NCI-H345 (cell line): ENCODE data around the gene PILRB.
"Not testable (repeated sequence)": the region's sequence is repeated elsewhere in the genome, so short reads cannot be mapped to it uniquely, and the experiment has no call there.

Source experiments
- DNase-seq: peaks from one replicate; lab custom pipeline; 2025; lab: John Stamatoyannopoulos, UW

PILRB gene

GRCh38 chr7:100356416-100357068, 1.4 kb upstream of the PILRB start:
- DNase-seq, result no peak

- no peak for DNase-seq
These were observed 771 bp upstream of the PILRB start for GRCh38 chr7:100357131-100357561.

GRCh38 chr7:100358857-100359212, 918 bp downstream of the PILRB start:
- no peak for DNase-seq

- DNase-seq, result no peak
These were observed 2.4 kb downstream of the PILRB start for GRCh38 chr7:100360135-100360854.

GRCh38 chr7:100363098-100363497, 5.2 kb downstream of the PILRB start:
- no peak for DNase-seq

- DNase-seq, result not testable (repeated sequence)
These were observed 5.9 kb downstream of the PILRB start for GRCh38 chr7:100363797-100364196.

- no peak for DNase-seq
These were observed 6.6 kb downstream of the PILRB start for GRCh38 chr7:100364480-100364879.

GRCh38 chr7:100365998-100366367, 8.1 kb downstream of the PILRB start:
- not testable (repeated sequence) for DNase-seq

- no peak for DNase-seq
These were observed 8.7 kb downstream of the PILRB start for GRCh38 chr7:100366411-100367250.

GRCh38 chr7:100367251-100367620, 9.3 kb downstream of the PILRB start:
- no peak for DNase-seq

- no peak for DNase-seq
These were observed 10.0 kb downstream of the PILRB start for GRCh38 chr7:100367676-100368613.

- DNase-seq, result no peak
These were observed 11.2 kb downstream of the PILRB start for GRCh38 chr7:100369105-100369504.

GRCh38 chr7:100370303-100370702, 12.4 kb downstream of the PILRB start:
- DNase-seq, result no peak

- no peak for DNase-seq
These were observed 12.8 kb downstream of the PILRB start for GRCh38 chr7:100370746-100371145.

GRCh38 chr7:100371561-100372171, 13.7 kb downstream of the PILRB start:
- no peak for DNase-seq

GRCh38 chr7:100372256-100372655, 14.3 kb downstream of the PILRB start:
- DNase-seq, result no peak

GRCh38 chr7:100372694-100373093, 14.8 kb downstream of the PILRB start:
- DNase-seq, result no peak

- DNase-seq, result no peak
These were observed 15.4 kb downstream of the PILRB start, which contains the start of gene PILRA for GRCh38 chr7:100373261-100373831. TSS of gene PILRA (plus strand) at chr7:100373487. CDS start at chr7:100373657, 170 bp downstream.

- not testable (repeated sequence) for DNase-seq
These were observed 16.1 kb downstream of the PILRB start for GRCh38 chr7:100373870-100374598.

- no peak for DNase-seq
These were observed 16.7 kb downstream of the PILRB start for GRCh38 chr7:100374601-100375000.
